HK-2 (cell line): Measurements from ENCODE around the gene SERP2.

ENCODE experiments used
- DNase-seq: peaks from one replicate; pipeline ENCODE4 v3.0.0-alpha.2; 2018; ENCODE audit not compliant: unreplicated experiment

Gene SERP2

GRCh38 chr13:44359983-44360375 is 13.6 kb upstream of the SERP2 start:
- DNase-seq: no peak

GRCh38 chr13:44362394-44363040 is 11.1 kb upstream of the SERP2 start:
- DNase-seq: no peak

- no peak for DNase-seq
These were observed 9.8 kb upstream of the SERP2 start for GRCh38 chr13:44363631-44364344.

GRCh38 chr13:44364345-44365000 is 9.2 kb upstream of the SERP2 start:
- DNase-seq: peak; percentile 7

GRCh38 chr13:44365008-44365407 is 8.6 kb upstream of the SERP2 start:
- DNase-seq: no peak

- no peak for DNase-seq
These were observed 7.7 kb upstream of the SERP2 start for GRCh38 chr13:44365899-44366298.

GRCh38 chr13:44368062-44368591 is 5.5 kb upstream of the SERP2 start:
- no peak for DNase-seq

- DNase-seq: no peak
These were observed 4.8 kb upstream of the SERP2 start for GRCh38 chr13:44368599-44369368.

- DNase-seq: no peak
These were observed 2.2 kb upstream of the SERP2 start for GRCh38 chr13:44371421-44371820.

GRCh38 chr13:44373247-44373600 is 400 bp upstream of the SERP2 start:
- no peak for DNase-seq

- DNase-seq: no peak
These were observed 706 bp downstream of the SERP2 start for GRCh38 chr13:44374348-44374712.

GRCh38 chr13:44378277-44378676 is 4.7 kb downstream of the SERP2 start:
- no peak for DNase-seq

- DNase-seq: no peak
These were observed 6.3 kb downstream of the SERP2 start for GRCh38 chr13:44379885-44380284.

GRCh38 chr13:44380404-44381165 is 7.0 kb downstream of the SERP2 start:
- DNase-seq: no peak

GRCh38 chr13:44382635-44383145 is 9.1 kb downstream of the SERP2 start:
- DNase-seq: no peak

- no peak for DNase-seq
These were observed 10.3 kb downstream of the SERP2 start for GRCh38 chr13:44383945-44384344.

- DNase-seq: no peak
These were observed 11.2 kb downstream of the SERP2 start for GRCh38 chr13:44384778-44385177.

GRCh38 chr13:44385401-44385800 is 11.8 kb downstream of the SERP2 start:
- no peak for DNase-seq

- no peak for DNase-seq
These were observed 12.2 kb downstream of the SERP2 start for GRCh38 chr13:44385847-44386246.

- DNase-seq: no peak
These were observed 13.4 kb downstream of the SERP2 start for GRCh38 chr13:44386913-44387556.
